OCI-LY1 (cell line): ENCODE measurements around the gene NFYC.

Source experiments
- CTCF ChIP-seq: fragments of 200-600 bp; sonication (generic), shearing (Covaris generic); IDR thresholded peaks from 2 replicates; pipeline ENCODE4 v1.5.1; 2017; ENCODE audit warnings: mild to moderate bottlenecking, antibody characterized with exemption, low read length, moderate library complexity, mixed read lengths
- EZH2 ChIP-seq: fragments of 200-600 bp; sonication (generic), shearing (Covaris generic); IDR thresholded peaks from 2 replicates; pipeline ENCODE4 v1.8.0; 2017; ENCODE audit warnings: borderline replicate concordance, mixed run types, mild to moderate bottlenecking, antibody characterized with exemption, low read length, moderate library complexity, mixed read lengths

DNA sequence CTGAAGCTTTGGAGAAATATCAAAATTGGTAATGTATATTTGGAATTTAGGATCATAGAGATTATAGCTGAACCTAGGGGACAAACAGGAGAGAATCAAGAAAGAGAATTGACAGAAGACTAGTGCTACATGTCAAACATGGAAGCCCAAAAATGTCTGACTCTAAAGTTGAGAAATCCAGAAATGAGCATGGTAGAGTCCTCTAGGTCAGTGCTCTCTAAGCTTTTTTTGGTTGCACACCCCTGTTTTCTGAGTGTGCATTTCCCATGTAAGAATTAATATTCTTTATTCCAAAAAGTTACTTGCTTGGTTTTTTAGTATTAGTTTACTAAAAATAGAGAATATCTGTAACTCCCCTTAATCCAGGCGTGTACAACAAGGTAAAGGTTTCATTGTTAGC is 25.6 kb downstream of the NFYC start:
- TF ChIP-seq CTCF (no peak), EZH2 (no peak)
